Measurements from ENCODE around the gene ANO5. TPM values are rescaled to one million over a fixed set of nuclear protein-coding genes. Genes with fewer than 3 reads are reported as not detected.

The ANO5 gene
- total RNA-seq, 1 experiment from 2014 or later, result not detected

- no peaks in the 10 kb centered on the region for H3K9me2 ChIP-seq (replicated peaks; ENCODE audit: insufficient read depth, low read length)
- H3K4me3 ChIP-seq (ENCODE audit: low read length), result no peak overlapping the region
- H3K4me1 ChIP-seq (ENCODE audit: low read length), result no peaks in the 10 kb centered on the region
- no peaks in the 10 kb centered on the region for H3K9me3 ChIP-seq (ENCODE audit: low read length)
- H3K79me2 ChIP-seq (ENCODE audit: low read length), result no peaks in the 10 kb centered on the region
- no peaks in the 10 kb centered on the region for H3K27me3 ChIP-seq (ENCODE audit: low read length)
- no peak overlapping the region for H3K27ac ChIP-seq (ENCODE audit: low read length)
- no peaks in the 10 kb centered on the region for H3K36me3 ChIP-seq (ENCODE audit: insufficient read depth, low read length)
- no peak overlapping the region for H2AFZ ChIP-seq (ENCODE audit: low read length)
- H3K4me2 ChIP-seq (ENCODE audit: low read depth, low read length, poor library complexity, severe bottlenecking), result no peak overlapping the region
- H4K20me1 ChIP-seq (ENCODE audit: insufficient read depth, low read depth, low read length), result no peaks in the 10 kb centered on the region
- no peak for DNase-seq
- no peak overlapping the region for H3K9ac ChIP-seq (ENCODE audit: low read length)
Measured at GRCh38 chr11:22216940-22217339, 24.1 kb downstream of the ANO5 start.

- Histone ChIP-seq H3K9ac (ENCODE audit: low read length) (no peak overlapping the region), H2AFZ (ENCODE audit: low read length) (no peak overlapping the region), H3K4me1 (ENCODE audit: low read length) (no peaks in the 10 kb centered on the region), H3K4me2 (ENCODE audit: low read depth, low read length, poor library complexity, severe bottlenecking) (no peak overlapping the region), H3K9me3 (ENCODE audit: low read length) (no peaks in the 10 kb centered on the region), H3K27me3 (ENCODE audit: low read length) (no peaks in the 10 kb centered on the region), H3K36me3 (ENCODE audit: insufficient read depth, low read length) (no peaks in the 10 kb centered on the region), H3K4me3 (ENCODE audit: low read length) (no peak overlapping the region), H3K9me2 (replicated peaks; ENCODE audit: insufficient read depth, low read length) (no peaks in the 10 kb centered on the region), H3K79me2 (ENCODE audit: low read length) (no peaks in the 10 kb centered on the region), H4K20me1 (ENCODE audit: insufficient read depth, low read depth, low read length) (no peaks in the 10 kb centered on the region), H3K27ac (ENCODE audit: low read length) (no peak overlapping the region)
- DNase-seq, result no peak
Measured at GRCh38 chr11:22221143-22221542, 28.3 kb downstream of the ANO5 start.

GRCh38 chr11:22225190-22225589 lies 32.3 kb downstream of the ANO5 start:
- Histone ChIP-seq H3K4me2 (ENCODE audit: low read depth, low read length, poor library complexity, severe bottlenecking) (no peak overlapping the region), H3K36me3 (ENCODE audit: insufficient read depth, low read length) (no peaks in the 10 kb centered on the region), H2AFZ (ENCODE audit: low read length) (no peak overlapping the region), H3K9ac (ENCODE audit: low read length) (no peak overlapping the region), H3K4me1 (ENCODE audit: low read length) (no peaks in the 10 kb centered on the region), H3K79me2 (ENCODE audit: low read length) (no peaks in the 10 kb centered on the region), H3K27ac (ENCODE audit: low read length) (no peak overlapping the region), H3K9me2 (replicated peaks; ENCODE audit: insufficient read depth, low read length) (no peaks in the 10 kb centered on the region), H3K27me3 (ENCODE audit: low read length) (no peaks in the 10 kb centered on the region), H3K9me3 (ENCODE audit: low read length) (no peaks in the 10 kb centered on the region), H4K20me1 (ENCODE audit: insufficient read depth, low read depth, low read length) (no peaks in the 10 kb centered on the region), H3K4me3 (ENCODE audit: low read length) (no peak overlapping the region)
- DNase-seq, result no peak

GRCh38 chr11:22234743-22235142 lies 41.9 kb downstream of the ANO5 start:
- no peaks in the 10 kb centered on the region for H3K4me1 ChIP-seq (ENCODE audit: low read length)
- H3K4me3 ChIP-seq (ENCODE audit: low read length), result no peak overlapping the region
- no peaks in the 10 kb centered on the region for H3K9me2 ChIP-seq (replicated peaks; ENCODE audit: insufficient read depth, low read length)
- no peaks in the 10 kb centered on the region for H4K20me1 ChIP-seq (ENCODE audit: insufficient read depth, low read depth, low read length)
- H3K9ac ChIP-seq (ENCODE audit: low read length), result no peak overlapping the region
- no peak for DNase-seq
- H3K79me2 ChIP-seq (ENCODE audit: low read length), result no peaks in the 10 kb centered on the region
- no peaks in the 10 kb centered on the region for H3K27me3 ChIP-seq (ENCODE audit: low read length)
- H3K4me2 ChIP-seq (ENCODE audit: low read depth, low read length, poor library complexity, severe bottlenecking), result no peak overlapping the region
- no peaks in the 10 kb centered on the region for H3K36me3 ChIP-seq (ENCODE audit: insufficient read depth, low read length)
- no peak overlapping the region for H2AFZ ChIP-seq (ENCODE audit: low read length)
- H3K9me3 ChIP-seq (ENCODE audit: low read length), result no peaks in the 10 kb centered on the region
- H3K27ac ChIP-seq (ENCODE audit: low read length), result no peak overlapping the region

GRCh38 chr11:22244986-22245592 lies 52.2 kb downstream of the ANO5 start:
- Histone ChIP-seq H3K36me3 (ENCODE audit: insufficient read depth, low read length) (no peaks in the 10 kb centered on the region), H3K9me3 (ENCODE audit: low read length) (no peaks in the 10 kb centered on the region), H3K27me3 (ENCODE audit: low read length) (no peaks in the 10 kb centered on the region), H3K4me2 (ENCODE audit: low read depth, low read length, poor library complexity, severe bottlenecking) (no peak overlapping the region), H2AFZ (ENCODE audit: low read length) (no peak overlapping the region), H3K27ac (ENCODE audit: low read length) (no peak overlapping the region), H3K4me1 (ENCODE audit: low read length) (no peaks in the 10 kb centered on the region), H3K4me3 (ENCODE audit: low read length) (no peak overlapping the region), H3K9me2 (replicated peaks; ENCODE audit: insufficient read depth, low read length) (no peaks in the 10 kb centered on the region), H3K9ac (ENCODE audit: low read length) (no peak overlapping the region), H3K79me2 (ENCODE audit: low read length) (no peaks in the 10 kb centered on the region), H4K20me1 (ENCODE audit: insufficient read depth, low read depth, low read length) (no peaks in the 10 kb centered on the region; the same call in 1 of the 2 replicates)
- DNase-seq, result peak; percentile 77

GRCh38 chr11:22246992-22247391 lies 54.1 kb downstream of the ANO5 start:
- Histone ChIP-seq H3K27me3 (ENCODE audit: low read length) (no peaks in the 10 kb centered on the region), H3K36me3 (ENCODE audit: insufficient read depth, low read length) (no peaks in the 10 kb centered on the region), H2AFZ (ENCODE audit: low read length) (no peak overlapping the region), H3K79me2 (ENCODE audit: low read length) (no peaks in the 10 kb centered on the region), H3K9me2 (replicated peaks; ENCODE audit: insufficient read depth, low read length) (no peaks in the 10 kb centered on the region), H3K9ac (ENCODE audit: low read length) (no peak overlapping the region), H3K4me3 (ENCODE audit: low read length) (no peak overlapping the region), H3K4me2 (ENCODE audit: low read depth, low read length, poor library complexity, severe bottlenecking) (no peak overlapping the region), H3K27ac (ENCODE audit: low read length) (no peak overlapping the region), H3K9me3 (ENCODE audit: low read length) (no peaks in the 10 kb centered on the region), H3K4me1 (ENCODE audit: low read length) (no peaks in the 10 kb centered on the region), H4K20me1 (ENCODE audit: insufficient read depth, low read depth, low read length) (no peaks in the 10 kb centered on the region; the same call in 1 of the 2 replicates)
- DNase-seq, result no peak

GRCh38 chr11:22249871-22250270 lies 57.0 kb downstream of the ANO5 start:
- Histone ChIP-seq H3K9ac (ENCODE audit: low read length) (no peak overlapping the region), H3K36me3 (ENCODE audit: insufficient read depth, low read length) (no peaks in the 10 kb centered on the region), H4K20me1 (ENCODE audit: insufficient read depth, low read depth, low read length) (no peaks in the 10 kb centered on the region), H3K27me3 (ENCODE audit: low read length) (no peaks in the 10 kb centered on the region), H3K4me1 (ENCODE audit: low read length) (no peaks in the 10 kb centered on the region), H3K4me2 (ENCODE audit: low read depth, low read length, poor library complexity, severe bottlenecking) (no peak overlapping the region), H3K27ac (ENCODE audit: low read length) (no peak overlapping the region), H3K79me2 (ENCODE audit: low read length) (no peaks in the 10 kb centered on the region), H3K4me3 (ENCODE audit: low read length) (no peak overlapping the region), H3K9me2 (replicated peaks; ENCODE audit: insufficient read depth, low read length) (no peaks in the 10 kb centered on the region), H2AFZ (ENCODE audit: low read length) (no peak overlapping the region), H3K9me3 (ENCODE audit: low read length) (no peaks in the 10 kb centered on the region)
- no peak for DNase-seq

- no peak for DNase-seq
- Histone ChIP-seq H3K27me3 (ENCODE audit: low read length) (no peaks in the 10 kb centered on the region), H3K9ac (ENCODE audit: low read length) (no peak overlapping the region), H3K9me2 (replicated peaks; ENCODE audit: insufficient read depth, low read length) (no peaks in the 10 kb centered on the region), H3K79me2 (ENCODE audit: low read length) (no peaks in the 10 kb centered on the region), H3K9me3 (ENCODE audit: low read length) (no peaks in the 10 kb centered on the region), H2AFZ (ENCODE audit: low read length) (no peak overlapping the region), H3K36me3 (ENCODE audit: insufficient read depth, low read length) (no peaks in the 10 kb centered on the region), H4K20me1 (ENCODE audit: insufficient read depth, low read depth, low read length) (no peaks in the 10 kb centered on the region), H3K27ac (ENCODE audit: low read length) (no peak overlapping the region), H3K4me2 (ENCODE audit: low read depth, low read length, poor library complexity, severe bottlenecking) (no peak overlapping the region), H3K4me3 (ENCODE audit: low read length) (no peak overlapping the region), H3K4me1 (ENCODE audit: low read length) (no peaks in the 10 kb centered on the region)
Measured at GRCh38 chr11:22256876-22257275, 64.0 kb downstream of the ANO5 start.

GRCh38 chr11:22263613-22264012 lies 70.7 kb downstream of the ANO5 start:
- no peaks in the 10 kb centered on the region for H3K9me2 ChIP-seq (replicated peaks; ENCODE audit: insufficient read depth, low read length)
- H3K36me3 ChIP-seq (ENCODE audit: insufficient read depth, low read length), result no peaks in the 10 kb centered on the region
- H3K9me3 ChIP-seq (ENCODE audit: low read length), result no peaks in the 10 kb centered on the region
- no peaks in the 10 kb centered on the region for H3K79me2 ChIP-seq (ENCODE audit: low read length)
- no peaks in the 10 kb centered on the region for H4K20me1 ChIP-seq (ENCODE audit: insufficient read depth, low read depth, low read length)
- H3K9ac ChIP-seq (ENCODE audit: low read length), result no peak overlapping the region
- H2AFZ ChIP-seq (ENCODE audit: low read length), result no peak overlapping the region
- no peak overlapping the region for H3K27ac ChIP-seq (ENCODE audit: low read length)
- H3K4me3 ChIP-seq (ENCODE audit: low read length), result no peak overlapping the region
- no peaks in the 10 kb centered on the region for H3K27me3 ChIP-seq (ENCODE audit: low read length)
- no peak for DNase-seq
- H3K4me1 ChIP-seq (ENCODE audit: low read length), result no peaks in the 10 kb centered on the region
- H3K4me2 ChIP-seq (ENCODE audit: low read depth, low read length, poor library complexity, severe bottlenecking), result no peak overlapping the region
